AG04450 (cell line): ENCODE results near the gene CYP2U1. TPM values are rescaled to one million over a fixed set of nuclear protein-coding genes. Genes with fewer than 3 reads are reported as not detected.

Experiments
- CTCF ChIA-PET: fragments of 300-600, 350-600 bp; formaldehyde crosslinking; extraction: SDS; loops from one replicate; lab custom pipeline; 2022; ENCODE audit warnings: antibody characterized with exemption, inconsistent platforms; lab: Charles Lee
- POLR2A ChIA-PET: fragments of 350-600 bp; formaldehyde crosslinking; extraction: SDS; loops from one replicate; lab custom pipeline; 2021; ENCODE audit warnings: antibody characterized with exemption, inconsistent platforms; lab: Yijun Ruan, JAX
- DNase-seq: peaks from one replicate; pipeline ENCODE4 v3.0.0-alpha.2; 2011; ENCODE audit warnings: low read depth, low spot score
- H3K27ac ChIP-seq: one replicate; pipeline ENCODE4 v1.5.1; 2012; ENCODE audit warnings: low read depth, low read length, control low read depth
- H3K27me3 ChIP-seq: one replicate; pipeline ENCODE4 v1.6.0; 2012; ENCODE audit warnings: low read length; ENCODE audit not compliant: control insufficient read depth, insufficient read depth
- H3K4me3 ChIP-seq: 2 replicates; pipeline ENCODE4 v1.5.1; 2011; ENCODE audit warnings: mild to moderate bottlenecking, low read depth, low read length, control low read depth
- H3K9me3 ChIP-seq: 2 replicates; pipeline ENCODE4 v1.5.1; 2012; ENCODE audit warnings: low read length; ENCODE audit not compliant: control insufficient read depth, insufficient read depth
- CTCF ChIP-seq: IDR thresholded peaks from 2 replicates; pipeline ENCODE4 v1.5.1; 2011; ENCODE audit warnings: low read depth, low read length, control low read depth, inconsistent platforms
- polyA plus RNA-seq: library from polyadenylated mRNA; depleted of rRNA; stranded (reverse); fragments of >200 nt; gene quantifications from 2 replicates; pipeline ENCODE4 v1.2.3, GENCODE V29; 2011

CYP2U1 gene
- polyA plus RNA-seq, 1 experiment, result 6.3 TPM

GRCh38 chr4:107987916-107988762 lies 56.8 kb downstream of the CYP2U1 start:
- no peaks in the 10 kb centered on the region for H3K9me3 ChIP-seq
- no peak for TF ChIP-seq CTCF
- no peak for DNase-seq
- no peaks in the 10 kb centered on the region for H3K27me3 ChIP-seq
- no peak overlapping the region for H3K27ac ChIP-seq
- no peak overlapping the region for H3K4me3 ChIP-seq
- POLR2A ChIA-PET, result no interaction called here
- CTCF ChIA-PET, result no interaction called here

DNA sequence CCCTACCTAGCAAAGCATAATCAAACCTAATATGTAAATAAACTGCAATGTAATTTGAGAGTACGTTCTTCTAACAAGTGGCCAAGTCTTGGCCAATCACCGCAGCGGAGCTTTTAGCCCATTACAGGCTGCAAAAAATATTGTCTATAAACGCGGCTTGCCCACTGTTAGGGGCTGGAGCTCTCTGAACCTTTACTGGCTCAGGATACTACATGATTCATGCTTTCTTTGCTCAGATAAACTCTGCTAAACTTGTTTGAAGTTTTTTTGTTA lies 57.4 kb downstream of the CYP2U1 start:
- no peak overlapping the region for H3K4me3 ChIP-seq
- CTCF ChIA-PET, result no interaction called here

GRCh38 chr4:107989162-107989536 lies 57.8 kb downstream of the CYP2U1 start:
- no peak for TF ChIP-seq CTCF
- Histone ChIP-seq H3K9me3 (no peaks in the 10 kb centered on the region), H3K27me3 (no peaks in the 10 kb centered on the region), H3K4me3 (peak overlapping the region; percentile 60), H3K27ac (no peak overlapping the region)
- ChIA-PET POLR2A (no interaction called here), CTCF (interaction anchor here (3.3 kb wide), 1 partner anchor 30 kb away, joined by 23 read pairs; no protein-coding TSS in a partner anchor)
- DNase-seq, result no peak

More for the DNA sequence above, 57.4 kb downstream of the CYP2U1 start:
- POLR2A ChIA-PET, result no interaction called here
- DNase-seq, result no peak
- Histone ChIP-seq H3K27ac (no peak overlapping the region), H3K9me3 (no peaks in the 10 kb centered on the region), H3K27me3 (no peaks in the 10 kb centered on the region)
- TF ChIP-seq CTCF, result no peak

GRCh38 chr4:107989537-107990386 lies 58.4 kb downstream of the CYP2U1 start, which contains the start of gene HADH:
Gene HADH (plus strand): TSS chr4:107989889. CDS start chr4:107989933, 44 bp downstream.
- H3K9me3 ChIP-seq, result no peaks in the 10 kb centered on the region
- peak within 1 kb of the TSS; percentile 94 for H3K4me3 ChIP-seq
- peak within 1 kb of the TSS; percentile 11 for H3K27ac ChIP-seq
- no peak for TF ChIP-seq CTCF
- no peaks in the 10 kb centered on the region for H3K27me3 ChIP-seq
- DNase-seq, result peak; percentile 68
- POLR2A ChIA-PET, result no interaction called here
- CTCF ChIA-PET, result interaction anchor here (0.6 to 3.3 kb wide), 2 partner anchors 29 to 860 kb away, joined by 11 to 23 read pairs; no protein-coding TSS in a partner anchor
